Measurements from ENCODE around the gene CTAGE6.
"Not testable (repeated sequence)": the region's sequence is repeated elsewhere in the genome, so short reads cannot be mapped to it uniquely, and the experiment has no call there.

- not testable (repeated sequence) for TF ChIP-seq LEF1 (IDR thresholded peaks at IDR 0.05; ENCODE audit: borderline replicate concordance); ARNT (IDR thresholded peaks at IDR 0.05)
Measured at GRCh38 chr7:143757596-143757995, at the start of gene CTAGE6.
